Stimulated activated CD8-positive, alpha-beta memory T cell treated with anti-CD3 and anti-CD28 coated beads, Interleukin-7, amount 100 ng/mL, for 24 hours (primary cell): ENCODE data around the gene STAG1.
"Not testable (repeated sequence)": the region's sequence is repeated elsewhere in the genome, so short reads cannot be mapped to it uniquely, and the experiment has no call there.

Experiments
- DNase-seq: peaks from one replicate; pipeline ENCODE4 v3.0.0-alpha.2; 2020; ENCODE audit warnings: low read depth

The STAG1 gene

DNA sequence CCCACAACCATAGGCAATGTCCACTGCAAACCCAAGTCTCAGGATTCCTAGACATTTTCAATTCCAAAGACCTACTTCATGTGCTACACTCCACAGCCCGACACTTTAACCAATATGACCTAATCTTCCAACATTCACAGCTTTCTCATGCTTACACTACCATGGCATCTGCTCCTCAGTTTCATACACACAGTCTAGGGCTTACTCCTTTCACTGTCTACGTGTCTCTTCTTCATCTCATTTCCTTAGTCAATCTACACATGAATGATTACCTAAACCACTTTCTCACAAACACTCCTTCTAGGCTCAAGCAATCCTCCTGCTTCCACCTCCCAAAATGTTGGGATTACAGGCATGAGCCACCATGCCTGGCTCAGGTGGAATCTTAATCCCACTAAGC is 106.3 kb downstream of the STAG1 start:
- no peak for DNase-seq

DNA sequence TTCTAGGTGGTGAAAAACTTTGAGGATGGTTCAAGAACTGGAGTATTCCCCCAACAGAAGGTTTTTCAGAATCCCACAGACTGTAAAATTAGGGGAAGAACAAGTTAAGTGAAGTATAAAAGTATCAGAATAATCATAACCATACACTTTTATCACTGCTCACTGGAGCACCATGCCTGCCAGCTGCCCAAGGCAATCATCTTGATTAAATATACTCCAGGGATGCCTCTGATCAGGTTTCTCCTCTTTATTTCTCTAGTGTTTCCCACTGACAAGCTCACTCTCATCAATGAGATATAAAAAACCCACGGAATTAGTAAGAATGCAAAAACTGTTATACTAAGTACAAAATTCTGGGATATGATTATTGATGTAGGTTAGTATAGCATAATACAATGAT is 108.0 kb downstream of the STAG1 start:
- DNase-seq, result no peak

DNA sequence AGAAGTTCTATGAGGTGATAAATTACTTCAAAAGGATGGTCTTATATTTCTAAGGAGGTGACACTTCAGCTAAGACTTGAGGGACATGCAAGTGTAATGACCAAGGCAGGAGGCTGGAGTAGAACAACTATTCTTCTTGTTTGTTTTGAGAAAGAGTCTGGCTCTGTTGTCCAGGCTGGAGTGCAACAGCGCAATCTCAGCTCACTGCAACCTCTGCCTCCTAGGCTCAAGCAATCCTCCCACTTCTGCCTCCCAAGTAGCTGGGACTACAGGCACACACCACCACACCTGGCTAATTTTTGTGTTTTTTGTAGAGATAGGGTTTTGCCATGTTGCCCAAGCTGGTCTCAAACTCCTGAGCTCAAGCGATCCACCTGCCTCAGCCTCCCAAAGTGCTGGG is 108.8 kb downstream of the STAG1 start:
- not testable (repeated sequence) for DNase-seq

DNA sequence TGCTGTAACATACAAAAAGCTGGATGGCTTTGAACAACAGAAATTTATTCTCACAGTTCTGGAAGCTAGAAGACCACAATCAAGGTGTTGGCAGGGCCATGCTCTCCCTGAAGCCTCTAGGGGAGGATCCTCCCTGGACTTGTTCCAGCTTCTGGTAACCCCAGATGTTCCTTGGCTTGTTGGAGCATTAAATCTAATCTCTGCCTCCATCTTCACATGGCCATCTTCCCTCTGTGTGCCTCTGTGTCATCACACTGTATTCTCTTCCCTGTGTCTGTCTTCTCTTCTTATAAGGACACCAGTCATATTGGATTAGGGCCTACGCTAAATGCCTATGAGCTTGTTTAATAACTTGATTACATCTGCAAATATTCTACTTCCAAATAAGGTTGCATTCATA is 109.5 kb downstream of the STAG1 start:
- DNase-seq, result no peak

DNA sequence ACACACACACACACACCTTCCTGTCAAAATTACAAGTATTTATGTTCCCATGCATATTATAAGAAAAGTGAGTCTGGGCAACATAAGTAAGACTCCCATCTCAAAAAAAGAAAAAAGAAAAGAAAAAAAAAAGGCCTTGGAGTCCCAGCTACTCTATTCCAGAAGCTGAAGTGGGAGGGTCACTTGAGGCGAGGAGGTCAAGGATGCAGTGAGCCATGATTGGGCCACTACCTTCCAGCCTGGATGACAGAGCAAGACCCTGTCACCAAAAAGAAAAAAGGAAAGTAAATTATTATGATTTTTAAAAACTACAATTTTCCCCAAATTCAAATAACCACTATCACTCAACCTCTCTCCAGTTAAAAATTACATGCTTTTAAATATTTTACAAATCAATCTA is 113.1 kb downstream of the STAG1 start:
- DNase-seq, result no peak

DNA sequence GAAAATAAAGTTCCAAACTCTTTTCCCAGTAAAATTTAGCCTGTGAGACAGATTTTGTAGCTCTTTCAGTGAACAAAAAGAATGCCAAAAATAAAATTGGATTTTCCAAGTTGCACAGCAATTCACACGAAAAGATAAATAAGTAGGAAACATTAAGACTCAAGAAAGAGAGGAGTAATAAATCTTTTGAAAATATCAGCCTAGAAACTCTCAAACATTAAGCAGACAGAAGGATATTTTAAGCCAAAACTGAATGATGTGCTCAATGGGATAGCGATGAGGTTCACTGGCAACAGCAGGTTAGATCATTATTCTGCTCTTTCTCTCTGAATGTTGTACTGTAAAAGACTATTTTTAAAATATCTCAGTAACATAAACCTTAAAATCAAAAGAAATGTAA is 115.0 kb downstream of the STAG1 start:
- DNase-seq, result no peak

DNA sequence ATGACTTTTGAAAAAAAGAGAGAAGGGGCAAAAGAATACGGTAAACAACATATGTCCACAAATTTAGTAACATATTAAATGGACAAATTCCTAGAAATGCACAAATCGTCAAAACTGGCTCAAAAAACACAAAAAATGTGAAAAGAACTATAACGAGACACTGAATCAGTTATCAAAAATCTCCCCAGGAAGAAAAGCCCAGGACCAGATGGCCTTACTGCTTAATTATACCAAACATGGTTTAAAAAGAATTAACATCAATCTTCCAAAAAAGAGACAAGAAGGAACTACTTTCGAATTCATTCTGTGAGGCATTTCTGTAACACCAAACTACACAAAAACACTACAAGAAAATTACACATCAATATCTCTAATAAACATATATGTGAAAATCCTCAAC is 117.4 kb downstream of the STAG1 start:
- DNase-seq, result no peak

DNA sequence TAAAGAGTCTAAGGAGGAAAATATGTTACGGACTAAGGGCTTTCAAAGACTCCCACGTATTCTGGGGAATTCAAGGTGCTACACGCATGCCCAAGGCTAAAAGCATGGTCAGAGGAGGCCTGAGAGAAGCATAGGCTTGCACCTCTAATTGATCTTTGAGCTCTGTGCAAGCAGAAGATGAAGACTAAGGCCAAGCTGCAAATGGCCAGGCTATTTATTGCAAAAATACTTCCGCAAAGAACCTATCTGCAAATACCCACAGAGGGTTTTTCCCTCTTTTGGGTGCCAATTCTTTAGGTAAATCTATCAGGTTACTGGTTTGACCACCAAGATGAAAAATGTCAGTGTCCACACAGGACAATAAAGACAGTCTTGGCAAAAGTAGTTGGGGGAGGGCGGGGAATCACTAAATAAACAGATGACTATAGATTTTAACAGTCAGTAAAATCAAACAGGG is 119.5 kb downstream of the STAG1 start:
- no peak for DNase-seq

DNA sequence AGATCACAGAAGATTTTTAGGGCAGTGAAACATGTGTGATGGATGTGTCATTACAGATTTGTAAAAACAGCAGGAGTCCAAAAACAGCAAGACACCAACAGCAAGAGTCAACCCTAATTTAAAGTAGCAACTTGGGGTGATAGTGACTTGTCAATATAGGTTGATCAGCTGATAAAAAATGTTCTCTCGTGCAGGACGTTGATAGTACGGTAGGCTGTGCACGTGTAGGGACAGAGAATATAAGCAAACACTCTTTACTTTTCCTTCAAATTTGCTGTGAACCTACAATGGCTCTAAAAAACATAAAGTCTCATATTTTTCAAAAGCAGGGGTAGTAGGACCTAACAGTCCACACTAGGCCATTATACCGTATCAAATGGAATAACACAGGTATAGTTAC is 120.8 kb downstream of the STAG1 start:
- no peak for DNase-seq

DNA sequence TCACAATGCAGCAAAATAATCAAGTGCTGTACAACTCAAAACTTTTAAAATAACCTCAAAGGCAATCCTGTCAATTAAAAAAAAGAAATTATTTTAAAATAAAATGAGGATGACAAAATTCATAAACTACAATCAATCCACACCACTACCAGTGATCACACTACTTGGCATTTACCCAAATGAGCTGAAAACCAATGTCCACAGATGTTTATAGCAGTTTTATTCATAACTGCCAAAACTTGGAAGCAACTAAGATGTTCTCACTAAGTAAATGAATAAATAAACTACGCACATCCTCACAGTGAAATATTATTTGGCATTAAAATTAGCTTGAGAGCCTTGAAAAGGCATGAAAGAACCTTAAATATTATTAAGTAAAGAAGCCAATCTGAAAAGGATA is 121.3 kb downstream of the STAG1 start:
- DNase-seq, result no peak

DNA sequence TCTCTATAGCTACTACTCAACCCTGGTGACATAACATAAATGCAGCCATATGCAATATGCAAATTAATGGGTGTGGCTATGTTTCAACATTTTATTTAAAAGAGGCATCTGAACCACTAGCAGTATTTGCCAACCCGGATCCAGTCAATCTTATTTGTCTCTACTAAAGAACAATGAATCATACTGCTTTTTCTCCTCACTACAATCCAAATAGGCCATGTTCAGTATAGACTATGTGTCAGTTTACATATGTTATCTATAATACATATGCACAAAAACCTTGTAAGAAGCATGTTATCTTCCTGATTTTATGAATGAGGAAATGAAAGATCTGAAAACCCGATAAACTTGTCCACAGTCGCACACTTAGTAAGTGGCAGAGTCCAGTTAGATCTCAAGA is 125.7 kb downstream of the STAG1 start:
- DNase-seq, result no peak

DNA sequence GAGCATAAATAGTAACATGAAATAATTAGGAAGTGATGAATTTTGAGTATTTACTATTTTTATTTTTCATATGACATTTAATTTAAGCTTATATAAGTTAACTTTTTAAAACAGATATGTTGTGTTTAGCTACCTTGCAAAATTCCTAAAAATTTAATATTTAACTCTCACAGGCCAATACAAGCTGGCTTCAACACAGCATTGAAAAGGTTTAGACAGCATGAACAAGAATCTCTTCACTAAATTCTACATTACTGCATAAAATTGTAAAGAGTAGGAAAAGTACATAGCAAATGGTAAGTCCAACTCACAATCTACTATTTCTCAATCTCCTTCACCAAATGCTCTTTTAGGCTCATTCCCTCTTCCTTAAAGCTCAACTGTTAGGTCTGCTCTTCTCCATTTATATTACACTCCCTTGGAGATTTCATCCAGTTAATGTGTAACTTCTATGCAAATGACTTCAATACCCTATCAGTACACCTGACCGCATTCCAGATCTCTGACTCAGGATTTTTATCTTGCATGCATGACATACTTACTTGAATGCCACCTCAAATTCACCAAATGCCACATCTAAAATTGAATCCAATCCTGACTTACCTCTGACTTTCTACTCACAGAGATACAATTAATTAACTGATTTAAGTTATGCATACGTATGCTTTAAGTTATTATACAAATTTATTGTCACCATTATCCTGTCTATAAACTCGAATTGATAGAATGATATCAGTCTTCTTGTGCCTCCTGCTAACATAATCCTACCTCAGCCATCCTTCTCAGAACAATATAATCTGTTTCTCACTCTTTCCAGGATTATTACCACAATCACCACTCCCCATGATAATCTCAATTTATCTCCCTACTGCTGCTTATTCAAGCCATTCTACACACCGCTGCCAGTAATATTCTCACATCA is 127.0 kb downstream of the STAG1 start:
- no peak for DNase-seq

DNA sequence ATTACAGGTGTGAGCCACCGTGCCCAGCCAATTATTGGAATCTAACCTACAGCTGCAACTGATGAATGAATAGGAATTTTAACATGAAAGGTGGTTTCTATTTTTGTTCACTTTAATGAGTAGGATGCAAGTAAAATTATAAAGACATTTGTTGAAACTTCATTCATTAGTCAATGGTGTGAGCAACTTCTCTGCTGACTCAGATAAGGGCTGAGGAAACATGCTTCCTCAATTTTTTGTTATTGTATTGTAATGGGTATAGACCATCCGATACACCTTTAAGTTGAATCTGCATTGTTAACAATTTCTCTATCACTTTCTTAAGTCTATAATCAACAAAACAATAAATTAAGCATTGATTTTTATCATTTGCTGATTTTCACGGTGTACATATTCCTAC is 127.8 kb downstream of the STAG1 start:
- no peak for DNase-seq

DNA sequence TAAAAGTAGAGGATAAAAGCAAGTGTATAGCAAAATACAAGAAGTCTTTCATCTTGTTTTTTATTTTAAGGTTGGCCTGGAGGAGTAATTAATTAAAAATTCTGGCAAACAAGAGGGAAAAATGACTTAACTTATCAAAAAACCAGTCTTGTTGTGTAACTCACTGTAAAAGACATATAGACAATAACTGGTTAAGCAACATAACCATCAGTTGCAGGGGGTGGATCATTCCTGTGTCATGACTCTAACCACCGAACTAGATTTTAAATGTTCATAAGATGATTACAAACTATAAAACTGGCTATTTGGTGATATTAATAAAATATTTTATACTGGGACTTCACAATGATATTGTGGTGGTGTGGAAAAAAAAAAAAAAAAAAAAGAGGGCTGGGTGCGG is 130.6 kb downstream of the STAG1 start:
- no peak for DNase-seq

DNA sequence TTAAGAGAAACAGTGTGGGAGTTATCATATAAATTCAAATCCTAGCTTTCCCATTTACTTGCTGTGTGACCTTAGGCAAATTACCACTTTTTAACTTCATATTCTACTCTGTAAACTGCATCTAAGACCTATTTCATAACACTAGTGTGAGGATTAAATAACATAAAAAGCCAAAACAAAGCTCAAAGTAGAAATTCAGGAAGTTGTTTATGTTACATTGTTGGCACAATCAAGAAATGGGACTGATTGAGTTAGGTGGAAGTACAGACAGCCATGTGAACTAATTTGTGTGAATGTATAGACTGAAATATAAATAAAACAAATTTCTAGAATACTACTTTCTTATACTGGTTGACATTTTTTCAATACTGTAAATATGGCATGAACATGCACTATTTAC is 131.7 kb downstream of the STAG1 start:
- no peak for DNase-seq

DNA sequence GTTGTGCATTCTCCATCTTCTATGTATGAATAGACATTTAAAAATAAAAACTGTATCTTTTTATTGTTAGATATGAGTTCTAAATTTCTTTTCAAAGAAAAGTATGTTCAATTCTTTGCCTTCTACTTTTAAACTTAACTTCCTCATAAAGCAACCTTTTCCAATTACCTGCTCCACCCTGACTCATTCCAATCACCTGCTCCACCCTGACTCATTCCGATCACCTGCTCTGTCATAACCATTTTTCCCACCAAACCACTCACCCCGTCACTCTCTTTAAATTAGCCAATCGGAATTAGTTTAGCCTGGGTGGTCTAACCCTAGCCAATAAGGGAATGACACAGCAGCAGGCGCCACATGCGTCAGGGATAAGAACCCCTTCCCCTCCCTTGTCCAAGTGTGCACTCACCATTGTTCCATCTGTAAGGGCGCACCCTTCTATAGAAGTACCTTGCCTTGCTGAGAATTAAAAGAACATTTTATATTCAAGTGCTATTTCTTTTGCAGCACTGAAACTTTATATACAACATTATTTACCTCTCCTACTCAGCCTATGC is 134.1 kb downstream of the STAG1 start:
- DNase-seq, result not testable (repeated sequence)

DNA sequence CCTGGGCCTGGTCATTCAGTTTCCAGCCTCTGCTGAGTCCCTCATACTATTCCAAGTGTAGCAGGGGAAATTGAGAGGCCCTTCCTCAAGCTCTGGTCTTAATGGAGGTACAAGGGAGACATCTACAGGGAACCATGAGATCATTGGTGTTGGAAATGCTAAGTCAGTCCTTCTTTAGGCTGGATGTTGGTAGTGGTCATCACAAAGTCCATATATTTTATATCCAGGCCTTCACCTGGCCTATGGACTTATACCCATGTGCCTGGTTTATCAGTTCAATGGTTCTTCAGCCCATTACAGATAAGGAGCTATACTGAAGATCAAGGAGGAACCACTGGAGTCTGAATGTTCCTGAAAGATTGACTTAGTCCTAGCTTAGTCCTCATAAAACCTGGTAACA is 135.0 kb downstream of the STAG1 start:
- DNase-seq, result no peak

DNA sequence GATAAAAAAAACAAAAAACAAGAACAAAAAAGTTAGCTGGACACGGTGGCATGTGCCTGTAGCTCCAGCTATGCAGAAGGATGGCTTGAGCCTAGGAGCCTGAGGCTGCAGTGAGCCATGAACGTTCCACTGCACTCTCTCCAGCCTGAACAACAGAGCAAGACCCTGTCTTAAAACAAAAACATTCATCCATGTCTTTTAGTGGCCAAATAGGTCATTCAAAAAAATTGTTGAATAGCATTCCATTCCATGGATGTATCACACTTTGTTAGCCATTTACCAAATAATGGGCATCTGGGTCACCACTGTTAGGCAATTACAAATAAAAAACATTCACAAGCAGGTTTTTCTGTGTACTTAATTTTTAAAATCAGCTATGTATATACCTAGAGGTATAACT is 139.7 kb downstream of the STAG1 start:
- DNase-seq, result no peak

DNA sequence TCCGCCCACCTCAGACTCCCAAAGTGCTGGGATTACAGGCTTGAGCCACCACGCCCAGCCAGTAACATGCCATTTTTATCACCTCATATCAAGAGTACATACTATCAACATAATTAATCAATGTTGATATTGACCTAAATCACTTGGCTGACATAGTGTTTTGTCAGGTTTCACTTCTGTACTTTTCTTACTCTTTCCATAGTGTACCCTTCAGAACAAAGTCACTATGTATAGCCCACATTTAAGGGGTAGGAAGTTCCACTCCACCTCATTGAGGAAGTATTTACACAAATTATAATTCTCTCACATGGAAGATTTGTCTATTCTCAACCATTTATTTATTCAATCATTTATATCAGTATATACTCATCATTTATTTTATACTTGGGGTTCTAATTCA is 145.2 kb downstream of the STAG1 start:
- no peak for DNase-seq

DNA sequence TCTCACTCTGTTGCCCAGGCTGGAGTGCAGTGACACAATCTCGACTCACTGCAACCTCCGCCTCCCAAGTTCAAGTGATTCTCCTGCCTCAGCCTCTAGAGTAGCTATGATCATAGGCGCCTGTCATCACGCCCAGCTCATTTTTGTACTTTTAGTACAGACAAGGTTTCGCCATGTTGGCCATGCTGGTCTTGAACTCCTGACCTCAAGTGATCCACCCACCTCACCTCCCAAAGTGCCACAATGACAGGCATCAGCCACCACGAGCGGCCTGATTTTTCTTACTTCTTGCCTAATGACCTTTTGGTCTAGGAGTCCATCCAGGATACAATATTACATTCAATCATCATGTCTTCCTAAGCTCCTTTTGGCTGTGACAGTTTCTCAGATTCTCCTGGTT is 146.0 kb downstream of the STAG1 start:
- not testable (repeated sequence) for DNase-seq

DNA sequence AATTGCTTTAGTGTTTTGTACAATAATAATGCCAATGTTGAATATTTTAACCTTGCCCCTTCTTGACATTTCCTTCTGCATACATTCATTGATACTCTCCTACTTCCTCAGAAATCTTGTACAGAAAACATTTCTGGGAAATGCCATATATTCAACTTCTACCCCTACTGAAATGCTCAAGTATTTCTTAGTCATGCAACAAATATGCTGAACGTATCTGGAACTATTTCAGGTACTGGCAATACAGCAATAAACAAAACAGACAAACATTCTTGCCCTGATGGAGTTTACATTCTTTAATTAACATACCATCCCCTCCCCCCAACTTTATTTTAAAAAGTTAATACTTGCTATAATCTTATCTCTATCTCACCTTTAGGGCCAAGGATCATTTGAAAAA is 147.2 kb downstream of the STAG1 start:
- no peak for DNase-seq

DNA sequence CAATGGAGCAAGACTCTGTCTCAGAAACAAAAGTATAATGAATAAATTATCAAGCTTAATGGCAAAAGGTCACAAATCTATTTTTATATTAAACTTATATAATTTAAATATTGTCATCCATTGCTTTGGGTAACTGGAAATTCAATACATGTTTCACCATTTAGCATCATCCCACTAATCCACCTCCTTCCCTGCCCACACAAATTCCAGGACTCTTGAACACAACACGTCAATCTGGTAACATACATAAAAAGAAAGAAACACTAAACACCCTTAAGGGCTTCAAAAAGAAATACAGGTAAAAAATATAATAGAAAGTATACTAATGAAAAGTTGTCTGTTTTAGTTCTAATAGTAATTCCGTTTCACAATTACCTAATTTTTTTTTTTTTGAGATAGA is 149.4 kb downstream of the STAG1 start:
- DNase-seq, result no peak

DNA sequence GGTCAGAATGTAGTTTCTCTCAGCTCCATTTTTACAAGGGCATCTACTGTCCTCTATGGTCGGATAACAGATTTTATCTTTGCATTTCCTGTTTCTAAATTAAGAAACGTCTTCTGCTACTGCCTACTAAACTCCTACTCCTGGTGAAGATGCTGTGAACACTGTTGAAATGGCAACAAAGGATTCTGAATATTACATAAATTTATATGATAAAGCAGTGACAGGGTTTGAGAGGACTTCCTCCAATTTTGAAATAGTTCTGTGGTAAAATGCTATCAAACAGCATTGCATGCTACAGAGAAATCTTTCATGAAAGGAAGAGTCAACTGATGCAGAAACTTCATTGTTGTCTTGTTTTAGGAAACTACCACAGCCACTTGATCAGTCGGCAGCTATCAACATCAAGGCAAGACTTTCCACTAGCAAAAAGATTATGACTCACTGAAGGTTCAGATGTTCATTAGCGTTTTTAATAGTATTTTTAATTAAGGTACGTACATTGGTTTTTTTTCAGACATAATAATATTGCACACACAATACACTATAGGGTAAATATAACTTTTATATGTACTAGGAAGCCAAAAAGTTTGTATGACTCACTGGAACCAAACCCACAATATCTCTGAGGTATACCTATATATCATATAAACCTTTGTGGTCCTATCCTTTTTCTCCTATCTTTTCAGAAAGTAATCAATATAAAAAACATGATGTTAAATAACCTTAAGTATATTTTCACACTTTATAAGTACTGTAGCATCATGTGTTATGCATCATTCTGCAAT is 156.1 kb downstream of the STAG1 start:
- DNase-seq, result no peak
